ENCODE data around the gene PRR12. TPM values are rescaled to one million over a fixed set of nuclear protein-coding genes. Genes with fewer than 3 reads are reported as not detected.

PRR12 gene
- total and polyA plus RNA-seq, 9 of the 15 experiments (the other 6 are each of a cell fraction or from before 2014, with no cell fraction given), result 0.01 to 21.1 (median 0.98) TPM

DNA sequence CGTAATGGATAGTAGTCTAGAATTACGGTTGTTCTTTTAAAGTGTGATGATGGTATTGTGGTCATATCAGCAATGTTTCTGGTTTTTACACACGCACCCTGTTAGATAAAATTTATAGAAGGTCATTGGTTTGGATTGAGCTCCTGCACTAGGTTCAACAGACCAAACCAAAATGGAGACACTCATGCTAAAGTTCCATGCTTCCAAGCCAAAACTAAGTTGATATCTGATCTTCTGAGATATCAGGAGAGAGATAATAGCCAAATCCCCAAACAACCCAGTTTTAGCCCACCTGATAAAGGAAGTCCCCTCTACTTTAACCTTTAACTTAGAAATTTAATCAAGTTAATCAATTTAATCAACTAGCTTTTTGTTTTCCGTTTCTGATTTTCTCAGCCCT, 11.8 kb upstream of the PRR12 start (continued):
- TF ChIP-seq GTF2E2 (tag; IDR thresholded peaks at IDR 0.05), result 0 out of 2 replicates have a peak, but pooled peaks have one; percentile 54
- TF ChIP-seq CREBBP (IDR thresholded peaks at IDR 0.05; ENCODE audit: low read depth, low read length), result no peak
- TF ChIP-seq GTF2F1 (IDR thresholded peaks at IDR 0.05; ENCODE audit: low read depth, low read length), result no peak
- no peak for TF ChIP-seq UBTF (IDR thresholded peaks at IDR 0.05; ENCODE audit: borderline replicate concordance in 1 of 2, low read depth in 2 of 2, low read length in 2 of 2)
- TF ChIP-seq, protein P1, sequence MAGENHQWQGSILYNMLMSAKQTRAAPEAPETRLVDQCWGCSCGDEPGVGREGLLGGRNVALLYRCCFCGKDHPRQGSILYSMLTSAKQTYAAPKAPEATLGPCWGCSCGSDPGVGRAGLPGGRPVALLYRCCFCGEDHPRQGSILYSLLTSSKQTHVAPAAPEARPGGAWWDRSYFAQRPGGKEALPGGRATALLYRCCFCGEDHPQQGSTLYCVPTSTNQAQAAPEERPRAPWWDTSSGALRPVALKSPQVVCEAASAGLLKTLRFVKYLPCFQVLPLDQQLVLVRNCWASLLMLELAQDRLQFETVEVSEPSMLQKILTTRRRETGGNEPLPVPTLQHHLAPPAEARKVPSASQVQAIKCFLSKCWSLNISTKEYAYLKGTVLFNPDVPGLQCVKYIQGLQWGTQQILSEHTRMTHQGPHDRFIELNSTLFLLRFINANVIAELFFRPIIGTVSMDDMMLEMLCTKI (IDR thresholded peaks at IDR 0.05; ENCODE audit: partially characterized antibody), result no peak
- TF ChIP-seq, protein P2, sequence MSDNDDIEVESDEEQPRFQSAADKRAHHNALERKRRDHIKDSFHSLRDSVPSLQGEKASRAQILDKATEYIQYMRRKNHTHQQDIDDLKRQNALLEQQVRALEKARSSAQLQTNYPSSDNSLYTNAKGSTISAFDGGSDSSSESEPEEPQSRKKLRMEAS (CRISPR knock-in tag; IDR thresholded peaks at IDR 0.05), result no peak
- TF ChIP-seq ZNF146 (CRISPR knock-in tag; IDR thresholded peaks at IDR 0.05; ENCODE audit: unreplicated experiment), result no peak
- no peak for TF ChIP-seq ELF1 (tag; IDR thresholded peaks at IDR 0.05)
- TF ChIP-seq ELF2 (CRISPR knock-in tag; IDR thresholded peaks at IDR 0.05), result no peak
- TF ChIP-seq THRA (IDR thresholded peaks at IDR 0.05), result no peak
- TF ChIP-seq MXI1 (IDR thresholded peaks at IDR 0.05; ENCODE audit: low read depth, low read length), result no peak
- TF ChIP-seq PRPF4 (IDR thresholded peaks at IDR 0.05; ENCODE audit: insufficient read depth, low read depth, low read length, poor library complexity, severe bottlenecking), result no peak
- TF ChIP-seq, protein P3, sequence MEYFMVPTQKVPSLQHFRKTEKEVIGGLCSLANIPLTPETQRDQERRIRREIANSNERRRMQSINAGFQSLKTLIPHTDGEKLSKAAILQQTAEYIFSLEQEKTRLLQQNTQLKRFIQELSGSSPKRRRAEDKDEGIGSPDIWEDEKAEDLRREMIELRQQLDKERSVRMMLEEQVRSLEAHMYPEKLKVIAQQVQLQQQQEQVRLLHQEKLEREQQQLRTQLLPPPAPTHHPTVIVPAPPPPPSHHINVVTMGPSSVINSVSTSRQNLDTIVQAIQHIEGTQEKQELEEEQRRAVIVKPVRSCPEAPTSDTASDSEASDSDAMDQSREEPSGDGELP (CRISPR knock-in tag; IDR thresholded peaks at IDR 0.05; ENCODE audit: borderline replicate concordance), result no peak
- no peak for TF ChIP-seq CBFA2T2 (conservative IDR thresholded peaks at IDR 0.05)
- no peak for TF ChIP-seq DEAF1 (CRISPR knock-in tag; IDR thresholded peaks at IDR 0.05)
- no peak for TF ChIP-seq SUPT5H (IDR thresholded peaks at IDR 0.05)
- TF ChIP-seq GATAD2B (IDR thresholded peaks at IDR 0.05; ENCODE audit: borderline replicate concordance), result no peak
- TF ChIP-seq, protein P4, sequence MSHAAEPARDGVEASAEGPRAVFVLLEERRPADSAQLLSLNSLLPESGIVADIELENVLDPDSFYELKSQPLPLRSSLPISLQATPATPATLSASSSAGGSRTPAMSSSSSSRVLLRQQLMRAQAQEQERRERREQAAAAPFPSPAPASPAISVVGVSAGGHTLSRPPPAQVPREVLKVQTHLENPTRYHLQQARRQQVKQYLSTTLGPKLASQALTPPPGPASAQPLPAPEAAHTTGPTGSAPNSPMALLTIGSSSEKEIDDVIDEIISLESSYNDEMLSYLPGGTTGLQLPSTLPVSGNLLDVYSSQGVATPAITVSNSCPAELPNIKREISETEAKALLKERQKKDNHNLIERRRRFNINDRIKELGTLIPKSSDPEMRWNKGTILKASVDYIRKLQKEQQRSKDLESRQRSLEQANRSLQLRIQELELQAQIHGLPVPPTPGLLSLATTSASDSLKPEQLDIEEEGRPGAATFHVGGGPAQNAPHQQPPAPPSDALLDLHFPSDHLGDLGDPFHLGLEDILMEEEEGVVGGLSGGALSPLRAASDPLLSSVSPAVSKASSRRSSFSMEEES (CRISPR knock-in tag; IDR thresholded peaks at IDR 0.05), result no peak
- TF ChIP-seq ZFP1 (CRISPR knock-in tag; IDR thresholded peaks at IDR 0.05), result 0 out of 2 replicates have a peak, but pooled peaks have one; percentile 52
- TF ChIP-seq NR2F6 (CRISPR knock-in tag; IDR thresholded peaks at IDR 0.05), result no peak

Data from K562 (cell line).